Measurements from ENCODE around the gene FAM32A.

FAM32A gene

DNA sequence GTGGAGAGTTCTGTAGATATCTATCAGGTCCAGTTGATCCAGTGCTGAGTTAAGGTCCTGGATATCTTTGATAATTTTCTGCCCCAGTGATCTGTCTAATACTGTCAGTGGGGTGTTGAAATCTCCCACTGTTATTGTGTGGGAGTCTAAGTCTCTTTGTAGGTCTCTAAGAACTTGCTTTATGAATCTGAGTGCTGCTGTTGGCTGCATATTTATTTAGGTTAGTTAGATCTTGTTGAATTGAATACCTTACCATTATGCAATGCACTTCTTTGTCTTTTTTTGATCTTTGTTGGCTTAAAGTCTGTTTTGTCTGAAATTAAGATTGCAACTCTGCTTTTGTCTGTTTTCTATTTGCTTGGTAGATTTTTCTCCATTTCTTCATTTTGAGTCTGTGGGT, 27.9 kb downstream of the FAM32A start:
- Histone ChIP-seq H3K27ac (no peak overlapping the region), H3K4me3 (no peak overlapping the region)
- DNase-seq (ENCODE audit: low spot score) = no peak
- TF ChIP-seq, protein P1, sequence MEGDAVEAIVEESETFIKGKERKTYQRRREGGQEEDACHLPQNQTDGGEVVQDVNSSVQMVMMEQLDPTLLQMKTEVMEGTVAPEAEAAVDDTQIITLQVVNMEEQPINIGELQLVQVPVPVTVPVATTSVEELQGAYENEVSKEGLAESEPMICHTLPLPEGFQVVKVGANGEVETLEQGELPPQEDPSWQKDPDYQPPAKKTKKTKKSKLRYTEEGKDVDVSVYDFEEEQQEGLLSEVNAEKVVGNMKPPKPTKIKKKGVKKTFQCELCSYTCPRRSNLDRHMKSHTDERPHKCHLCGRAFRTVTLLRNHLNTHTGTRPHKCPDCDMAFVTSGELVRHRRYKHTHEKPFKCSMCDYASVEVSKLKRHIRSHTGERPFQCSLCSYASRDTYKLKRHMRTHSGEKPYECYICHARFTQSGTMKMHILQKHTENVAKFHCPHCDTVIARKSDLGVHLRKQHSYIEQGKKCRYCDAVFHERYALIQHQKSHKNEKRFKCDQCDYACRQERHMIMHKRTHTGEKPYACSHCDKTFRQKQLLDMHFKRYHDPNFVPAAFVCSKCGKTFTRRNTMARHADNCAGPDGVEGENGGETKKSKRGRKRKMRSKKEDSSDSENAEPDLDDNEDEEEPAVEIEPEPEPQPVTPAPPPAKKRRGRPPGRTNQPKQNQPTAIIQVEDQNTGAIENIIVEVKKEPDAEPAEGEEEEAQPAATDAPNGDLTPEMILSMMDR (IDR thresholded peaks at IDR 0.05) = no peak

DNA sequence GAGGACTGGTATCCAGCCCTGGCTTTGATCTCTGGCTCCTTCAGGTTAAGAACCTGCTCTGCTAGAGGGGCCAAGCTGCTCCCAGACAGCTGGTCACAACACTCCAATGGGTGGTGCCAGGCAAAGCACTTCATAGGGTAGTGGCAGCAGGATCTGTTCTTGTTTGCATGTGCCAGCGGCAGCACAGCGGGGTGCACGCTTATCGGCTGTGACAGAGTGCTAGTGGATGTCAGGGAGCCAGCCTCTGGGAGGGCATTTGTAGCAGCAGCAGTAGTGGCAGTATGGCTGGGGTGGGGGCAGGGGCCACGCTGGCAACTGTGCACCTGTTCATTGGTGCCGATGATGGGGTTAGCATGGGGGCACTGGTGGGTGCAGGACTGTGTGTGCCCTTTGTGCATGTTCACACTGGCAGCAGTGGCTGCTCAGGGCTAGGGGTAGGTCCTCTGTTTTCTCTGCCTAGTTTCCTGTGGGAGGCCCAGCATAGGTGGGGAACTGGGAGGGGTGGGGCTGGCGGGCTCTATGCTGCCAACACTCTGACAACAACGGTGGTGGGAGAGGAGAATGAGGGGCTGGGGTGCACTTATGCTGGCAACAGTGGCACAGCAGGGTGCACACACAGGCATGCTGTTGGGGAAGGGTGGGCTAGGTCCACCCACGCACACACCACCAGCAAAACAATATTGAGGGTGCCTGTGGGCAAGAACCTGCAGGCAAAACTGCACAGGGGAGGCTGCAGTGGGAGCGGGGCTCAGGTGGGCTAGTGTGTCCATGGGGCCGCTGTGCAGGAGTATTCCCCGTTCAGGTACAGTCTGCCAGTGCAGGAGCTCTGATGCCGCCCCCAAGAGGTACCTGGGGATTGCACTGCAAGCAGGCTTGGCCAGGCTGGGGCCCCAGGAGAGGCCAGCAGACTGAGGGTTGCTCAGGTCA, 31.8 kb downstream of the FAM32A start:
- no peak overlapping the region for H3K27ac ChIP-seq
- DNase-seq (ENCODE audit: low spot score) = no peak
- no peak overlapping the region for H3K4me3 ChIP-seq
- TF ChIP-seq, protein P1 (IDR thresholded peaks at IDR 0.05) = no peak

DNA sequence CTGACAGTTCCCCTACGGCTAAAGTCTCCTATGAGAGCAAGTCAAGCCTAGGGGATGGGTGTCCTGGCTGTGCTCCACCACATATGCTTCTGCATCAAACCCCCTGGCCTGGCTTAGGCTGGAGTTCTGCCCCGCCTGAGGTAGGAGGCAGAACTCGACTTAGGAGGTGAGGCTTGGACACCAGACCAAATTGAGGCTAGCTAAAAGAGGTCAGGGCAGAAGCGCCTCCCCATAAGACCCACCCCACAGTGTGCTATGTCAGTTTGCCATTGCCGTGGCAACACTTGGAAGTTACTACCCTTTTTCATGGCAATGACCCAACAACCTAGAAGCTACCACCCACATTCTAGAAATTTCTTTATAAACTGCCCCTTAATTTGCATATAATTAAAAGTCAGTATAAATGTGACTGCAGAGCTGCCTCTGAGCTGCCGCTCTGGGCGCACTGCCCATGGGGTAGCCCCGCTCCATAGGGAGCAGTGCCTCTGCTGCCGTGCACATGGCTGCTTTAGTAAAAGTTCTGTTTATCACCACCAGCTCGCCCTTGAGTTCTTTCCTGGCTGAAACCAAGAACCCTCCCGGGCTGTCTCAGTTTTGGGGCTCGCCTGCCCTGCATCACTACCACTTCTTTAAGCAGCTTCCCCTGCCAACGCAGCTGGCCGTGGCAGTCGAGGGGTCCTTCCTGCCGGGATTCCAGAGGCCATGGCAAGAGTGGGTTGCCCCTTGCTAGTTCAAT, 32.7 kb downstream of the FAM32A start:
- H3K27ac ChIP-seq = no peak overlapping the region
- no peak overlapping the region for H3K4me3 ChIP-seq
- DNase-seq (ENCODE audit: low spot score) = no peak
- TF ChIP-seq, protein P1 (IDR thresholded peaks at IDR 0.05) = no peak

DNA sequence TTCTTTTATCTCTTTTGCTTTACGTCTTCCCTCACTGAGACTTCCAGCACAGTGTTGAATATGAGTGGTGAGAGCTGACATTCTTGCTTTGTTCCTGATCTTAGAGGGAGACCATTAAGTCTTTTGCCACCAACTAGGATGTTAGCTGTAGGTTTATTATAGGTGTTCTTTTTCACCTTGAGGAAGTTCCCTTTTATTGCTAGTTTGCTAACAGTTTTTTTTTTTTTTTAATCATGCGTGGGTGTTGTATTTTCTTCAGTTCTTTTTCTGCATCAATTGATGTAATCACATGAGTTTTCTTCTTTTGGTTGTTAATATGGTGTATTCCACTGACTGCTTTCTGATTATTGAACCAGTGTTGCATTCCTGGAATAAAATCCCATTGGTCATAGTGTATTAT, 33.6 kb downstream of the FAM32A start:
- H3K4me3 ChIP-seq = no peak overlapping the region
- H3K27ac ChIP-seq = no peak overlapping the region
- DNase-seq (ENCODE audit: low spot score) = no peak
- TF ChIP-seq, protein P1 (IDR thresholded peaks at IDR 0.05) = no peak

DNA sequence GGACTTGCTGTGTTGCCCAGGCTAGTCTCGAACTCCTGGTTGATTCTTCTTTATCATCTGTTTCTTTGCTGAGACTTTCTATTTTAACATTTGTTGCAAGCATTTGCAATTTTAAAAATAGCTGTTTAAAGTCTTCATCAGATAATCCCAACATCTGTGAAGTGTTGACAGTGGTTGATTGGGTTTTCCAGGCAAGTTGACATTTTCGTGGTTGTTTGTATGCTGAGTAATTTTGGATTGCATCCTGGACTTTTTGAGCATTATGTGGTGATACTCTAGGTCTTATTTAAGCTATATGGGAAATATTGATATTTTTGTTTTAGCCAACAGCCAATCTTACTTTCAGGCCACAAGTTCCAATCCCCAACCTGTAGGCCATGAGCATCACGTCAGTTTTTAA, 37.6 kb downstream of the FAM32A start:
- Histone ChIP-seq H3K4me3 (no peak overlapping the region), H3K27ac (no peak overlapping the region)
- TF ChIP-seq, protein P1 (IDR thresholded peaks at IDR 0.05) = no peak
- no peak for DNase-seq (ENCODE audit: low spot score)

DNA sequence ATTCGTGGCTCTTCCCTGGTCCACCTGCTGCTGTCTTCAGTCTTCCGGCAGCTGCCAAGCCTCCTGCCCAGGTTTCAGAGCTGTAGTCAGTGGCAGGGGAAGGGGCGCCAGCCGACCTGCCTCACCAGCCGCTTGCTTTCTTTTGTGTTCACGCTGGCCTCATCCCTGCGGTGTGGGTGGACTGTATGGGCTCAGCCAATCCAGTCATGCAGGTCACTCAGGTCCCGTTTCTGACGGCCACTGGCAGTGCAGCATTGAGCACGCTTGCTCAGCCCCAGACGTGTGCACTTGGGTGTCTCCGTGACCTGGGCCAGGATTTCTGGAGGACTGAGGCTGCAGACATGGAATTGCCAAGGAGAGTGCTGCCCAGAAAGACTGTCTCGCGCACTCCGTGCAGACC, 38.5 kb downstream of the FAM32A start:
- no peak for DNase-seq (ENCODE audit: low spot score)
- Histone ChIP-seq H3K27ac (no peak overlapping the region), H3K4me3 (no peak overlapping the region)
- TF ChIP-seq, protein P1 (IDR thresholded peaks at IDR 0.05) = no peak
